HEK293T (cell line): ENCODE measurements around the gene KLHDC7B.

Experiments
- FOXK2 ChIP-seq: fragments of 450-650 bp; IDR thresholded peaks from 2 replicates; pipeline ENCODE4 v1.6.1; 2016; ENCODE audit warnings: mild to moderate bottlenecking
- FOXM1 ChIP-seq: fragments of 450-650 bp; IDR thresholded peaks from 2 replicates; pipeline ENCODE4 v1.6.1; 2017; ENCODE audit warnings: mild to moderate bottlenecking, borderline replicate concordance
- LEF1 ChIP-seq: fragments of 450-650 bp; IDR thresholded peaks from 2 replicates; pipeline ENCODE4 v1.6.1; 2017; ENCODE audit warnings: mild to moderate bottlenecking, borderline replicate concordance
- SP1 ChIP-seq: fragments of 450-650 bp; IDR thresholded peaks from 2 replicates; pipeline ENCODE4 v1.6.1; 2017
- SUZ12 ChIP-seq: fragments of 450-650 bp; IDR thresholded peaks from 2 replicates; pipeline ENCODE4 v1.6.1; 2016; ENCODE audit warnings: mild to moderate bottlenecking

- TF ChIP-seq FOXK2 (no peak), SUZ12 (no peak), SP1 (no peak), LEF1 (no peak), FOXM1 (no peak)
These were observed 22.3 kb upstream of the KLHDC7B start for GRCh38 chr22:50523458-50523805.
